GM18868 (cell line): ENCODE data around the gene LILRB1.
"Not testable (repeated sequence)": the region's sequence is repeated elsewhere in the genome, so short reads cannot be mapped to it uniquely, and the experiment has no call there.

Experiments used
- ATAC-seq: cut with Tn5 transposase; IDR thresholded peaks from one replicate; pipeline ENCODE4 v1.9.1; 2021; ENCODE audit warnings: mild to moderate bottlenecking, moderate library complexity; ENCODE audit not compliant: unreplicated experiment

LILRB1 gene

DNA sequence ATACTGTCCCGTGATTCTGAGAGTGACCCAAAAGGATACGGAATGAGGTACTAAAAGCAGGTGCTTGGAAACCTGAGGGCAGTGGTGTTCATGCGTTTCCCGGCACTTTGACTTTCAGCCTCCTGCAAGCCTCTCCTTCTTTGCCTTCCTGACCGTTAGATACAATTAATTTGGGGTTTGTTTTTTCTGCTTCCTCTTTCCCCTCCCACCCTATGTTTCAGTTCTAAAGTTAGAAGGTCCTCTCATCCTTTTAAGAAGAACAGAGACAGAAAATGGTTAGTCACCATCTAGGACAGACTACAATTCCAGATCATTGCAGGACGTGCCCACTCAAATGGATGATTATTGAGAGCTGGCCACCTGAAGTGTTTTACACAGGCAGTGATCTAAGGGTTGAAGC, 30.7 kb downstream of the LILRB1 start:
- ATAC-seq, result no peak

- no peak for ATAC-seq
These were observed 31.7 kb downstream of the LILRB1 start for GRCh38 chr19:54661846-54662481.

DNA sequence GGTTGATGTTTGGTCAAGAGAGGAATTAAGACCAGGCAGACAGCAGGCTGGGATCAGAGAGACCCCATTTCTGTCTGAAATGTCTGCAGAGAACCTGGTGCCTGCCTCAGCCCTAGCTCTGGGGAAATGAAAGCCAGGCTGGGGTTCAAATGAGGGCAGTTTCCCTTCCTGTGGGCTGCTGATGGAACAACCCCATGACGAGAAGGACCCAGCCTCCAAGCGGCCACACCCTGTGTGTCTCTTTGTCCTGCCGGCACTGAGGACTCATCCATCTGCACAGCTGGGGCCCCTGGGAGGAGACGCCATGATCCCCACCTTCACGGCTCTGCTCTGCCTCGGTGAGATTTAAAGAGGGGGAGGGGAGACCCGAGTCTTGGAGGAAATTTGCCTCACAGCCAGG, 32.4 kb downstream of the LILRB1 start, which contains the start of gene LILRB4:
Gene LILRB4, plus strand, starts transcription at position 256 of the 400 bp plus-strand sequence. Its CDS starts 49 bp downstream, at position 305.
- ATAC-seq, result no peak

- no peak for ATAC-seq
These were observed 35.2 kb downstream of the LILRB1 start for GRCh38 chr19:54665530-54665929.

DNA sequence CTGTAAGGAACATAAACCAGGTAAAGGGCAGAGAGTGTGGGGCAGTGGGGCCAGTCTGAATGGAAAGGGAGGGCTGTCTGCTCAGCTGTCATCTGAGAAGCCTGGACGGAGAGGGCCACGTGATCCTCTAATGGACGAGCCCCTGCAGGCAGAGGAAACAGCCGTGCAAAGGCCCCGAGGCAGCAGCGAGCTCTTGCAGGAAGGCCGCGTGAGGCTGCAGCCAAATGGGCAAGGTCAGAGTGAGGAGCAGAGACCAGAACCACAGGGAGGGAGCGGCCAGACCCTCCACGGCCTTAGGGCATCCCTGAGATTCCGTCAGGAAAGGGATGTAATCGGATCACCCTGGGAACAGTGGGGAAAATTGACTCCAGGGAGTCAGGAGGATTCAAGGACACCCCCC, 36.9 kb downstream of the LILRB1 start:
- ATAC-seq, result no peak

DNA sequence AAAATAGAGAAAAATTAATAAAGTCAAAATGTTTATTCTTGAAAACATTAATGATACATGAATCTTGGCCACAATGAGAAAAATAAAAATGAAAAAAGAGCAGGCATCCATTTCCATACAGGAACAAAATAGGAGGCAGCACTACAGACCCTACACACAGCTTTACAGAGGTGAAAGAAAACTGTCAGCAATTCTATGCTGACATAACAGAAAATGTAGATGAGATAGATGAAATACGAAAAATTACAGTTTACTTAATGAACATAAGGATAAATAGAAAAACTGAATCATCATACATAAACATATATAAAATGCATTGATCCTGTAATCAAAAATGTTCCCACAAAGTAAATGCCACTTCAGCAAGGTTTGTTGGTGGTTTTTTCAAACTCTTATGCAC, 38.1 kb downstream of the LILRB1 start:
- ATAC-seq, result no peak

DNA sequence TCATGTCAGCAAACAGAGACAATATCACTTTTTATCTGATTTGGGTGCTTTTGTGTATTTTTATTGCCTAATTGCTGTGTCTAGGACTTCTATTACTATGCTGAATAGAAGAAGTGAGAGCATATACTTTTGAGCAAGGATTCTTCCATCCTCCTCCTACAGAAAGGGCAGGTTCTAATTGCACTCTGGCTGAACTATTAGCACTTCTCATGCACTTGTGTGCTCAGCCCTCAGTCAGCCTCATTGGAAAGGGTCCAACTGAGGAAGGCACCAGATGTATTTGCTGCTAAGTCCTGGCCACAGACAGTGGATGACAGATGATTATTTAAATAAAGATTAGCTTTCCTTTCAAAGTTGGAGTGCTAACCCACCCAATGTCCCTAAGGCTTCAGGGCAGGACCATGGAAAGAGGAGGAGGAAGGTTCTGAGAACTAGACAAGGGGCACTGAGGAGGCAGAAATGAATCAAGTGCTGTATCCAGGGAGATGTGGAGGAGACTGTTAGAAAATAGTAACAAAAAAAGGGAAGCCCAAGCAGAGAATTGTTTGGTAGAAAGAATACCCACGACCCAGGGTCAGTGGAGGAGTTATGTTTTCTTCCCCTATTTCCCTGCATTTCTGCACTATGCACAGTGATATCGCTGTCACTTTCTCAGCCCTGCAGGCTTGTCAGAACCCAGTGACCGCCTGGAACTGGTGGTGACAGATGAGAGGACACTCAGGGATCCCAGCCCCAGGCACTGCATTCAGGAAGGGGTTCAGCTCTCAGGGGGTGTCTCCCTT, 40.5 kb downstream of the LILRB1 start:
- ATAC-seq, result no peak

GRCh38 chr19:54673222-54673621, 42.9 kb downstream of the LILRB1 start:
- ATAC-seq, result no peak

DNA sequence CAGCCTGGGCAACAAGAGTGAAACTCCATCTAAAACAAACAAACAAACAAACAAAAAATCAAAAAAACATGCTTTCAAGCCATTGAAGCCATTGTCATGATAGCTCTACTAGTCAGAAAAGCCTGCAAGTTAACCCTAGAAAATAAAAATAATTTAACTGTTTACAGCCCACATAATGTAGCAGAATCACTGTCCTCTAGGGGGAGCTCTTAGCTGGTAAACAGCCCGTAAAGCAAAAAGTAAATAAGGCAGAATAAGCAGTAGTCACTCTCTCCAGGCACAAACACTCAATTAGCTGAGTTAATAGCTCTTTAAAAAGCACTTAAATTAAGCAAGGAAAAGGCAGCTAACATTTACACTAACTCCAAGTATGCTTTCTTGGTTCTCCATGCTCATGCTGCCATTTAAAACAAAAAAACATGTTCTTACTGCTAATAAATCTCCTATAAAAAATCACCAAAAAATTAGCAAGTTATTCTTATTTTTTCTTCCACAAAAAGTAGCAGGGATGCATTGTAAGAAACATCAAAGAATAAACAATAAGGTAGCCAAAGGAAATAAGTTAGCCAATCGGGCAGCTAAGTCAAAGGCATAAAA, 43.8 kb downstream of the LILRB1 start:
- ATAC-seq, result no peak

GRCh38 chr19:54676210-54676834, 46.0 kb downstream of the LILRB1 start:
- ATAC-seq, result not testable (repeated sequence)

GRCh38 chr19:54677217-54677616, 46.9 kb downstream of the LILRB1 start:
- no peak for ATAC-seq

DNA sequence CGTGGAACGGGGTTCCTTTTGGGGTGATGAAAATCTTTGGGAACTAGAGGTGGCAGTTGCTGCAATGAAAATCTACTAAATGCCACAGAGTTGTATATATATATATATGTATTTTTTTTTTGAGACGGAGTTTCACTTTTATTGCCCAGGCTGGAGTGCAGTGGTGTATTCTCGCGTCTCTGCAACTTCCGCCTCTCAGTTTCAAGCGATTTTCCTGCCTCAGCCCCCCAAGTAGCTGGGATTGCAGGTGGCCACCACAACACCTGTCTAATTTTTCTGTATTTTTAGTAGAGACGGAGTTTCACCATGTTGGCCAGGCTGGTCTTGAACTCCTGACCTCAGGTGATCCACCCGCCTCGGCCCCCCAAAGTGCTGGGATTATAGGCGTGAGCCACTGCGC, 51.3 kb downstream of the LILRB1 start:
- not testable (repeated sequence) for ATAC-seq

DNA sequence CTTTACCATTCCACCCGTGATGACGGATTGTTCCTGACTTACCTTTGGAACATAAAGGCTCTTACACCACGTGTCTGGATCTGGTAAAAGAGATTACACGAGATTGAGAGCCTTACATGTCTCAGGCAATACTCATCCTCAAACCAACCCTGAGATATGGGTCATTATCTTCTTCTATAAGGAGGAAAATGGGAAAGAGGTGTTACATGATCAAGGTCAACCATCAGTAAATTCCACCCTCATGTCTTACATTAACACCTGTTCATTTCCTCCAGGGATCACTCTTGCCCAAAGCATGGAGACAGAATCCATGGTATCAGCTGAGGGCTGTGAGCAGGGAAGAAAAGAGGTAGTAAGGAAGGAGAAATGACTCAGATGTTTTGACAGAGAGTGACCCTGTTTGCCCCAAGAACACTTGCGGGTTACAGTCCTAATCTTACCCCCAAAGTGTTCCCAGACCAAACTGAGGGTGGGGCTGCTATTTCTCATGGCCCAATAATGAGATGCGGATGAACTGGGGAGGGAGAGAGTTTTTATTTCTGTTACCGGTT, 52.1 kb downstream of the LILRB1 start:
- no peak for ATAC-seq

GRCh38 chr19:54684527-54684926, 54.2 kb downstream of the LILRB1 start:
- ATAC-seq, result no peak
